Activated T-helper 1 cell treated with anti-CD3 and anti-CD28 coated beads, Interleukin-2, amount 50 U/mL, for 16 hours (primary cell): ENCODE measurements around the gene CTNNA3.

ENCODE experiments used
- DNase-seq, 2 donors: peaks; one replicate each; pipeline ENCODE4 v3.0.0-alpha.2; 2020; ENCODE audit warnings: low read depth in 1 of 2, low spot score in 1 of 2

CTNNA3 gene

GRCh38 chr10:67141300-67141699, 554.7 kb downstream of the CTNNA3 start:
- no peak for DNase-seq

- no peak for DNase-seq
These were observed 555.4 kb downstream of the CTNNA3 start for GRCh38 chr10:67140641-67141040.

- DNase-seq = no peak
These were observed 568.6 kb downstream of the CTNNA3 start for GRCh38 chr10:67127441-67127840.

GRCh38 chr10:67119651-67120050, 576.3 kb downstream of the CTNNA3 start:
- DNase-seq = no peak

GRCh38 chr10:67115972-67116371, 580.0 kb downstream of the CTNNA3 start:
- DNase-seq = no peak

GRCh38 chr10:67114945-67115344, 581.0 kb downstream of the CTNNA3 start:
- DNase-seq = no peak

- no peak for DNase-seq
These were observed 583.2 kb downstream of the CTNNA3 start for GRCh38 chr10:67112765-67113164.

DNA sequence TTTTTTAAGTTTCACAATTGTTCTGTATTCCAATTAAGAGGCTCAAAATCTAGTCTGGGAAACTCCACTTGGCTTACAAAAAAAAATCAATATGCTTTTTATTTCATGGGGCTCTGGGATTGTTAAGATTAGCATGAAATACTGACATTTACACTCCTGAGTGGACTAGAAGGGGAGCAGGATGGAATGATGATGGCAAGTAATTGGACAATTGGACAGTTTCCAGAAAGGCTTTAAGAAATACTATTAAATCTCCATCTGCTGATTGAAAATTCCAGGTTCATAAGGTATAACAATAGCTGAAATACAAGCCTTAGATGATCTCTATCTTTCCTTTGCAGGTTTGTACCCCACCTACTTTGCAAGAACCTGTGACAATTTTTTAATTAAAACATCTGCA, 585.7 kb downstream of the CTNNA3 start:
- no peak for DNase-seq

GRCh38 chr10:67107670-67108069, 588.3 kb downstream of the CTNNA3 start:
- no peak for DNase-seq

DNA sequence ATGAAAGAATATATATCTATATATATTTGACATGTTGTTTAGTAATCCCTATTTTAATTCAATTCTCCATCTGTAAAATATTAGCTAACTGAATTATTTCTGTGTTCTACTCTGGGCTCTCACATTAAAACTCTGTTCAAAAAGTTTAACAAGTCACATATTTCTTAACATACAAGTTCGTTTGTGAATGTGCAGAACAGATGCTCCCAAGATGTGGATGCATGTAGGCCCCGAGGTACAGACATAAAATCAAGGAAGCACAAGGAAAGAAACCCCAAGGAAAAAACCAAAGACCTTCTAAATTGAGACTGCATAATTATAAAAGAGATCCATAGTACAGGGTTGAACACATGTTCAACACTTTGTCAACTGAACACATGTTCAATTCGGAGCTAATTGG, 595.0 kb downstream of the CTNNA3 start:
- no peak for DNase-seq

DNA sequence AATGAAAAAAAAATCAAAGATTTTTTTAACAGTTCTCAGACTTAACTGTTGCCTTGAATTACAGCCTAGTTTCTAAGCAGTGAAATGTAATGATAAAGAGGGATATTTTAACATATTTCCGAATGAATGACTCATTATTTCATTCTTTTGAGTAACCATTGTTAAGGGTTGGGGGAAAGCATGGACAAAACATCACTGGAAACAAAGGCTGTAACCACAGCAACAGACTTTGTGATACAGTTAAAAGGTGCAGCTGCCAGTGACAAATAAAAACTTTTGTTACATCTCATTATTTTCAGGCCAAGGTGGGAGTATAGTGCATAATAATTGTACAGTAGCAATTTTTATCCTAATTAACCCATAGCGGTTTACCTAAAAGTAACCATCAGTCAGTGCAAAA, 597.5 kb downstream of the CTNNA3 start:
- no peak for DNase-seq

DNA sequence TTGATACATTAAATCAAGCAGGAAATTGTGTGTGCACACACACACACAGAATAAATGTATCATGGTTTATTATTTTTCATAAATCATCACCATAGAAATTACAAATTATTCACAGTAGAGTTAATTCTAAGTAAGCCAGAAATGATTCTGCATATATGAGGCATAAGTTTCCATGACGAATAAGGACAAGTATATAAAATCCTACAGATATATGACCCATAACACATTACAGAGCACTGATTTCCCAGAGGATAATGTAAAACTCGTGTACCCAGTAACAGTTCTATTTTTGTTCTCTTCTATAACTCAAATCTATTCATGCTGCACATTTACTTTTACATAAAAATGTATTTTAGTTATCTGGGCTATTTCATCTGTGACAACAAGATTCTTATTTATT, 600.5 kb downstream of the CTNNA3 start:
- no peak for DNase-seq

DNA sequence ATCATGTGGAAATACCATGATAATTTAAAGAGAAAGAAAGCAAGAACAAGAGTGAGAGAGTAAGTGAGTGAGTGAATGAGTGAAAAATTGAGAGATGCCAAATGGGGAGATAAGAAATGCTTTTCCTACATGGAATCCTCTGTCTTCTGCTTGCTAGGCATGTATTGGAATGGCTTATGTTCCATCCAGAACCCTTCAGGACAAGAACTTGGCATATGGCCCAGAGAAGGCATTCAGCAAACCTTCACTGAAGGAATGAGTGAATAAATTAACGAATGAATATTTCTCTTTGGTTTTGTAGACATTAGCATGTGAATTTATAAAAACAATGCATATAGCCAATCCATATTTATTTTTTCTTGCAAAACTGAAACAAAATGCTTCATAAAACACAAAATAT, 608.0 kb downstream of the CTNNA3 start:
- DNase-seq = no peak

DNA sequence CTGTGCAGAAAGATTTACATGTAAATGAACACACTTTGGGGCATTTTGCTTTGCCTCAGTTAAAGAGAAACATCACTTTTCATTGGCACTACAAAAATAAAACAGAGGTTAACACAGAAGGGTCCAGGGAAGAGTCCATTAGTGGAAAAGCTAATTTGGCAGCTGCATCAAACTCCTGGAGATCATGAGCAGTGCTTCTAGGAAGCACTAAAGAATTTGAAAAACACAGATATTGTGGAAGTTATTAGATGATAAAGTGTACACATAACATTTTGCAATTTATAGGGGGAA, 608.9 kb downstream of the CTNNA3 start:
- DNase-seq = no peak

DNA sequence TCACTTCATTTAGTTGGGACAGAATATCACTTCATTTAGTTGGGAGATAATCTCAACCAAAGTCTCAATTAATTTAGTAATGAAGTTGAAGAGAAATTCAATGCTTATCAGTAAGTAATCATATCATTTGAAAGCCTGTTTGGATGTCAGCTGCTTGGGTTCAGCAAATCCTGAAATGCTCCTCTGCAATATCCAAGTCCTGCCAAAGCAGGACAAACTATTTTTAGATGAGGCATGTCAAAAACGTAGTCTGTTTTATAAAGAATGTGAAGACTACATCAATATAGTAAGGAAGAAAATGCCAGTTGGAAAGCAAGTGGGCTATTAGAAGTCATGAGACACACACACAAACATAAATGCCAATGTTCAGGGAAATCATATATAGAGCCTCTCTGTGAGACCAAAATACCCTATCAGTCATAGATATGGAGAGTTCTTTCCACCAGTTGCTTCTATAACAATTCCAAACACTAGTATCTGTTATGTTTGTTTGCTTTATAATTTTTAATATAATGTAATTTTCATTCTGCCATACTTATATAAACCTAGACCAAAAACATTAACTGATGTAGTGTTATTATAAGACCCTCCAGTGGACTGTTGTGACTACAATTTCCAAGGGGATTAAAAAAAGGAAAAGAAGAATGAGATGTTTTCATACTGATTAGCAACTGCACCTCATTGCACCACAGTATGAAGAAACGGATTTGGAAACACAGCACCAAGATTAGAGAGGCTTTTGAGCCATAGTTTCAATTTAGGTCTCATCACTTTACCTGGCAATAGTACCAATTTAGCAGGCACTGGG, 609.5 kb downstream of the CTNNA3 start:
- no peak for DNase-seq

- no peak for DNase-seq
These were observed 616.9 kb downstream of the CTNNA3 start for GRCh38 chr10:67079126-67079525.

GRCh38 chr10:67077376-67077775, 618.6 kb downstream of the CTNNA3 start:
- no peak for DNase-seq

- no peak for DNase-seq
These were observed 619.9 kb downstream of the CTNNA3 start for GRCh38 chr10:67076144-67076543.

DNA sequence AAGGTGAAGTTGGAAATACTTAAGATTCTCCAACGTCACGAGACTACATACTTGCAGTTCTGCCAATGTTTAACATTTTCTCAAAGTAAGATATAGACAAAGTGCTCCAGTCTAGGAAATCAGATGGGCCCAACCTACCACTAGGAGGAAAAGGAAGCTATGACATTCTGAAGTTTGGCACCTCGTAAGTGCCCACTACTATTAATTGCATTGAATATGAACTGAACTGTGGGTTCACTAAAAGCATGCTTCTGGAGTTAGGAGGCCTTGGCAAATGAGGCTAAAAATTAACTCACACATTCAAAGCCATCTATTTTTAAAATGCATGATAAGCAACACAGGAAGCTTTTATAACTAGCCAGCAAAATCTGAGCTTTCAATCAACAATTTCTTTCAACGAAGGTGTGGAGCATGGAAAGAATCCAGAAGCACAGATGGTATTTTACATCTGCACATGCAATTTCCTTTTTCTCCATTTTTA, 620.5 kb downstream of the CTNNA3 start:
- DNase-seq = no peak

DNA sequence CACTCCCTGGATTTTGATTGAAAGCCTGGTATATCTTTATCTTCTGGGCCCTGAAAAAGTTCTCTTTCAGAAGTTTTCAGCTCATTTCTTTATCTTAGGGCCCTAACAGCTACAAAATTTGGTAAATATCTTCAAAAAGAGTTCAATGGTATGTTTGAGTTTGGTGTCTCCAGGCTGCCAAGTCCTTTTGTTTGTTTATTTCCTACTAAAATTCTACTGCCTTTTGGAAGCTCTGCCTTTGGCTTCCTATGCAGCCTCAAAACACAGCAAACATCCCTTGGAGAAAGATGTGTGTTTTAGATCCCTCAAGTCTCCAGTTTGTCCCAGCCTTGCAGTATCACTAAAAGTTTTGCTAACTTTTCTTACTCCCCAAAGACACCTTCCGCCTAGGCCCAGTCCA, 623.3 kb downstream of the CTNNA3 start:
- DNase-seq = no peak

- no peak for DNase-seq
These were observed 645.6 kb downstream of the CTNNA3 start for GRCh38 chr10:67050415-67050814.

GRCh38 chr10:67049988-67050387, 646.0 kb downstream of the CTNNA3 start:
- no peak for DNase-seq

DNA sequence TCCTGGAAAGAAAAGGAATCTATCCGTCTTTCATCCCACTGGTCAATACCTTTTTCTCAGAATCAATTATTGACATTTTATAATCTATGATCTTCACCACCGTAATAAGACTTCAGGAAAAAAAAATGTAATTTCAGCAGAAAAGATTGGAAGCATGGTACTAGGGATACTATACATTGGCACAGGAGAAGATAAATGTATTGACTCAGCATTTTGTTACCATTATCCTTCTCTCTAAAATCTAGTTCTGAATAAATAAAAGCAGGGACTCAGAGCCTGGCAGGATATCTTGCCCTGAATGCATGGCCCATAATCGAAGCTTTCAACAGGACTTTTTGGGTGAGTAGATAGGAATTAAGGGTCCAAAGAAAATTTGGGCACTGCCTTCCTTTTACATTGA, 649.5 kb downstream of the CTNNA3 start:
- no peak for DNase-seq
